IPS DF 4.7 (cell line): ENCODE data around the gene COL8A1.
"Not testable (repeated sequence)": the region's sequence is repeated elsewhere in the genome, so short reads cannot be mapped to it uniquely, and the experiment has no call there.

Source experiments
- DNase-seq: peaks from one replicate; pipeline ENCODE4 v3.0.0-alpha.2; 2013; ENCODE audit warnings: low spot score; ENCODE audit errors: extremely low read depth

Gene COL8A1

GRCh38 chr3:99638167-99638948 is at the start of gene COL8A1:
COL8A1 (plus strand) TSS chr3:99638594; CDS start chr3:99790683, 152,089 bp downstream.
- DNase-seq = no peak

DNA sequence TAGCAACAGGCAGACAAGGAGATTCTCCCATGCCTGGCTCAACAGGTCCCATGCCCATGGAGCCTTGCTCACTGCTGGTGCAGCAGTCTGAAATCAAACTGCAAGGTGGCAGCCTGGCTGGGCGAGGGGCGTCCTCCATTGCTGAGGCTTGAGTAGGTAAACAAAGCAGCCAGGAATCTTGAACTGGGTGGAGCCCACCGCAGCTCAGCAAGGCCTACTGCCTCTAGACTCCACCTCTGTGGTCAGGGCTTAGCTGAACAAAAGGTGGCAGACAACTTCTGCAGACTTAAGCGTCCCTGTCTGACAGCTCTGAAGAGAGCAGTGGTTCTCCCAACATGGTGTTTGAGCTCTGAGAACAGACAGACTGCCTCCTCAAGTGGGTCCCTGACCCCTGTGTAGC is 49.2 kb upstream of the COL8A1 start:
- not testable (repeated sequence) for DNase-seq

DNA sequence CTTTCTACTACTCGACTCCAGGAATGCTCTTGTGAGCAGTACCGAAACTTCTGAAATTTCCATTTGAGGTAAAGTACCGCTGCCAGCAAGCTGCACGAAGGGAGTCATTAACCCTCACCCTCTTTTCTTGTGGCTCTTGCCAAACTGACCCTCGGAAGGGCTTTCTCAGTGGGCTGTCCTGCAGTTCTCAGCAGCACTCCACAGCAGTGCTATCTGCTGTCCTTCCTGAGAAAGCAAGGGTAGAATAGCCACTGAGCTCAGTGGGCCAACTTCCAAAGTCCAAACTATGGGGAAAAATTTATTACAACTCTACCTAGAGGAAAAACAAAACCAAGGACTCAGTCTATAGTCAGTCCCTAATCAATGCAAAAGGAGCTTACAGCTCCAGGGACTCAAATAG is 38.5 kb upstream of the COL8A1 start:
- no peak for DNase-seq

GRCh38 chr3:99601515-99601914 is 36.9 kb upstream of the COL8A1 start:
- DNase-seq = no peak

- DNase-seq = no peak
These were observed 36.2 kb upstream of the COL8A1 start for GRCh38 chr3:99602183-99602582.

GRCh38 chr3:99607151-99607550 is 31.2 kb upstream of the COL8A1 start:
- DNase-seq = no peak

DNA sequence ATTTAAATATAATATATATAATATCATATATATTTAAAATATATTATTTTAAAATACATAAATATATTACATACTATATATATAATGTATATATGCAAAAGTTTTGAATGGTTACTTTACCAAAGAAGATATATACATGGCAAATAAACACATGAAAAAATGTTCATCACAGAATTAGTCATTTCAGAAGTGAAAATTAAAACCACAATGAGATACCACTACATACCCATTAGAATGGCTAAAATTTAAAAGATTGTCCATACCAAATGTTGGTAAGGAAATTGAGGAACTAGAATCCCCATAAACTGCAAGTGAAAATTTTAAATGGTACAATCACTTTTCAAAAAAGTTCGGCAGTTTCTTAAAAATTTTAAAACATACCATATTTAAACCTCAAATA is 23.6 kb upstream of the COL8A1 start:
- DNase-seq = no peak

DNA sequence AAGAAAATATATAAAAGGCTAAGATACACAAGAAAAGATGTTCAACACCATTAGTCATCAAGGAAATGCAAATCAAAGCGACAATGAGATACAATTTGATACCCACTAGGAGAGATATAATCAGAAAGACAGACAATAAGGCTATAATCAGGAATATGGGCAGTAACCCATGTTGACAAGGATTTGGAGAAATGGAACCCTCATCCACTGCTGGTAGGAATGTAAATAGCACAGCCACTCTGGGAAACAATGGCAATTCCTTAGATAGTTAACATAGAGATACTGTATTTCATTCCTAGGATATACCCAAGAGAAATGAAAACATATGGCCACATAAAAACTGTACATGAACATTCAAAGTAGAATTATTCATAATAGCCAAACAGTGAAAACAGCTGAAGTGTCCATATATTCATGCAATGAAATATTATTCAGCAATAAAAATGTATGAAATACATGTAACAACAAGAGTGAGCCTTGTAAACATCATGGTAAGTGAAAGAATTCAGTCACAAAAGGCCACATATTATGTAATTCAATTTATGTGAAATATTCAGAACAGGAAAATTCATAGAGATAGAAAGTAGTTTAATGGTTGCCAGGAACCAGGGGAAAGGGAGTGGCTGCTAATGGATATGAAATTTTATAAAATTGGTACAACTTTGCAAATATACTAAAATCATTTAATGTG is 18.2 kb upstream of the COL8A1 start:
- no peak for DNase-seq

DNA sequence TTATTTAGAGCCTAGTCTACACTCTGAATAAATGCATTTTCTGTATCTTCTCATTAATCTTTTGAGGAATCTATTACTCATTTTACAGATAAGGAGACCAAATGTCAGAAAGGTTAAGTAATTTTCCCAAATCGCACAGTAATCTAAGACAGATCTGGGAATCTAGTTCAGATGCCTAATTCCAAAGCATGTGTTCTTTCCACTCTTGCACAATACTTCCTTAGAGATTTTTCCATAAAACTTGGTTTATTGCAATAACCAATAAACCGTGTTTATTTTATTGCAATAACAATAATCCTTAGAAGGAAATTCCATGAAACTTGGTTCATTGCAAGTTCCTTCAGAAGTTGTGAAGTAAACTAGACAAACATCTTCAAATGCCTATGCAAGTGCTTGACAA is 17.4 kb upstream of the COL8A1 start:
- no peak for DNase-seq

GRCh38 chr3:99624496-99625236 is 13.7 kb upstream of the COL8A1 start:
- no peak for DNase-seq

GRCh38 chr3:99625237-99625622 is 13.2 kb upstream of the COL8A1 start:
- no peak for DNase-seq

- no peak for DNase-seq
These were observed 12.6 kb upstream of the COL8A1 start for GRCh38 chr3:99625643-99626416.

DNA sequence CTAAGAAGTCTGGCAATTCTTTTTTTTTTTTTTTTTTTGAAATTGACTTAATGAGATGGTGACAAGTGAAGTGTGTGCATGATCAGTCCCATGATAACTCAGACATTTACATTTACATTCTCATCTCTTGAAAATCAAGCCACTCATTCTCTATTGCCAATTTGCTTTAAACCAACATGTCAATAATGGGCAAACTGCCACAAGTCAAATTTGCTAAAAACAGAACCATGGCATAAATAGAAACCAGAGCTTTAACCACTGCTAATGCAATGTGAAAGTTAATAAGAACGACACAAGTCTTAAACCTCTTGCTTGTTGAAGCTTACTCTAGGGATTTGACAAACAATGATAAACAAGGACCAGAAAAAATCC is 12.0 kb upstream of the COL8A1 start:
- no peak for DNase-seq

- no peak for DNase-seq
These were observed 11.2 kb upstream of the COL8A1 start for GRCh38 chr3:99627062-99627826.

- no peak for DNase-seq
These were observed 7.6 kb upstream of the COL8A1 start for GRCh38 chr3:99630815-99631214.

- DNase-seq = no peak
These were observed 4.4 kb upstream of the COL8A1 start for GRCh38 chr3:99633887-99634558.

DNA sequence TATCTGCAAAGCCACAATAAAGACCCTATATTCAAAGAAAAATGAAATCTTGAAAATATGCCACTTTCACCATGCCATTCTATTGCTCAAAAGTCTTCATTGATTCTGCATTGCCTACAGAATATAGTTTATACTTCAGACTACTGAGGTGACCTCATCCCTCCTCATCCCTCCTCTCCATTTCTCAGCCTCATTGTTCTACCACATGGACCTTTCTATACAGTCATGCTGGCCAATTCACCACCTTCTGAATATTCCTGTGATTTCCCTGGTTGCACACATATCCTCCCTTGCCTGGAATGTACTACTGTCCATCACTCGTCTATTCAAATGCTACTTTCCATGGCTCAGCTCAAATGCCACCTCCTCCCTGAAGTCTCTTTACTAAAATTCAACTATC is 3.5 kb upstream of the COL8A1 start:
- DNase-seq = no peak

DNA sequence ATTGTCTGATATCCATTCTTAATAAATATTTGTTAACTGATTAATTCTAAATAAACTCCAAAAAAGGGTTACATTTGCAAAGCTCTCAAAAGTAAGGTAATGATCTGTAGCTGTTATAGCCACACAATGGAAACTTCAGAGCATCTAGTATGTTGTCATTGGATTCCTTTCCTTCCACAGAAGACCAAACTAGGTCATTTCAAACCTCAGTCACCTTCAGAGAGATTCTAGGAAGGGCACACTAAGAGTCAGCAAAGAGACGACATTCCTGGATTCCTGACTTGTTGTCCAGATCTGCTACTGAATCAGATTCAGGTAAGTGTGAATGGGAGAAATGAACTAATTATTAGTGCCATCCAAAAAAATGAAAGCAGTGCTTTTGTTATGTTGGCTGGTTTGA is 3.0 kb upstream of the COL8A1 start:
- no peak for DNase-seq

DNA sequence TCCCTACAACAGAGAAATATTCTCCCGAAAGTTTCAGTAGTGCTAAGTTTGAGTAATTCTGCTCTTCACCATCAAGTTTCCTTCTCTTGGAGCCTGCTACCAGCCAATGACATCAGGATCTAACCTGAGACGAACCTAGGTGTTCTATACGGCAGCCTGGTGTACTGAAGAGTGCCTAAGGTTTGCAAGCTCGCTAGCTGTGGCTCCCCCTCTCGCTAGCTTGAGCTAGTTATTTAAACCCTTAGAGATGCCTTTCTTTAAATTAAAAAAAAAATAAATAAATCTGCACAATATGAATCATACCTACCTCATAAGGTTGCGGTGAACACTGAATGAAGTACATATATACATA is 1.4 kb upstream of the COL8A1 start:
- no peak for DNase-seq

GRCh38 chr3:99637368-99638111 is 854 bp upstream of the COL8A1 start:
- DNase-seq = no peak
